K562 treated with DMSO at 1 percent for 4 hours (cell line): ENCODE measurements around the gene CCZ1. TPM values are rescaled to one million over a fixed set of nuclear protein-coding genes. Genes with fewer than 3 reads are reported as not detected.

Experiments used
- total RNA-seq: library from RNA; unstranded; fragments of 300-600 nt; gene quantifications from 2 replicates; pipeline ENCODE4 v1.2.3, GENCODE V29; 2022; ENCODE audit not compliant: insufficient read depth

CCZ1 gene
- total RNA-seq = 56.8 and 71.2 TPM in 2 replicates

DNA sequence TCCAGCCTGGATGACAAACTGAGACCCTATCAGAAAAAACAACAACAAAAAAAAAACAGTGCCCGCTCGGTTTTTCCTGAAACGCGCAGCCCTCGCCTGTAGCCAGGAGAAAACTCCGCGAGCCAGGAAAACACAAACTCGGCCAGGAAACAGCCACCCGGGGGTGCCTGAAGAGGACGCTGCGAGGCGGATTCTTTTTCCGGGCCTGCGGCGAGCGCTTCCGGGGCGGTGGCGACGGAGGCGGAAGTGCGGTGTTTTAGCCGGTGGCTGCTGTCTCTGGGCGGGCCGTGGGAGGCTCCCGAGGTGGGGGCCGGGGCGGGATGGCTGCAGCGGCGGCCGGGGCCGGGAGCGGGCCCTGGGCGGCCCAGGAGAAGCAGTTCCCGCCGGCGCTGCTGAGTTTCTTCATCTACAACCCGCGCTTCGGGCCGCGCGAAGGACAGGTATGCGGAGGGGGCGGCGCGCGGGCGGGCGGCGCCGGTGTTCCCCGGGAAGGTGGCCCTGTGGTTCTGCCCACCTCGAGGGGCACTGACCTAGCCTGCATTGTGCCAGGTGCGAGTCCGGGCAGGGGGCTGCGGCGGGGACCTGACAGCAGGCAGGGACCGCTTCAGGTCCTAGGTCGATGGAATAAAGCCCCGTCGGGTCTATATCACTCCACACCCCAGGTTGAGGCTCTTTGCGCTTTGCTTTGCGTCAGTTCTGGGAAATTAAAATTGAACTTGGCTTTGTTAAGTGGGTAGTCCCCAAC lies at the start of gene CCZ1:
CCZ1 (plus strand) TSS at position 254 of the 745 bp plus-strand sequence; CDS start at position 321, 67 bp downstream.

DNA sequence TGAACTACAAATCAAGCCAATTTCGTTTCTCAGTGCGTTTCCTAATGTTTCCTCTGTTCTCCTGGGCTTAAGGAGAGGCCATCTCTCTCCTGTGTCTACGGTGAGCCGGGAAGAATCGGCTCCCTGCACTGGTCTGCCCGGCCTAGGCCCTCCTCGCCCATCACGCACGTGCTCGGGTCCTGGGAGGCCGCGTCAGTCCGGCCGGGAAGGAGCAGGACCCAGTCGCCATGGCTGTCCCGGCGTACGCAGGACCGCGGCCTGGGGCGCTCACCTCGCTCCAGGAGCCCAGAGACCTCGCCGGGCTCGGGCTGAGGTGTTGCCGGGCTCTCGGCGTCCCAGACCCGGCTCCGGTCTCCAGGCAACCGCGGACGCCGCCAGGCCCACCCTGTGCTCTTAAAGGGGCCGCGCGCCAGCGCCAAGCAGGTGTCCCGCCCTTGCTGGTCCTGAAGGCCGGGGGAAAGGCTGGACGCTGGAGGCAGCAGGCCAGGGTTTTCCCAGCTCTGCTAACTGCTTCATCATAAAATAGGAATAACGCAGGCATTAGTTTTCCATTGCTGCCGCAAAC lies 71.9 kb downstream of the CCZ1 start, which contains the start of gene RSPH10B:
RSPH10B (minus strand) TSS at position 343 of the 565 bp plus-strand sequence. CDS start 3,573 bp downstream, outside the sequence.

Other genes starting within 250 kb of the CCZ1 start
- gene RNF216, start 117.1 kb upstream of the CCZ1 start, total RNA-seq = 14.3 and 21.3 TPM in 2 replicates
- gene OCM, start 17.9 kb upstream of the CCZ1 start, total RNA-seq = not detected in 2 replicates
- not detected in 2 replicates for gene RSPH10B, start 72.0 kb downstream of the CCZ1 start, total RNA-seq
- 8.4 and 8.8 TPM in 2 replicates for gene PMS2, start 110.3 kb downstream of the CCZ1 start, total RNA-seq
- 22.8 and 30.7 TPM in 2 replicates for gene AIMP2, start 110.5 kb downstream of the CCZ1 start, total RNA-seq
- 1.2 TPM in 1 of 2 replicates, not detected in the other for gene ANKRD61, start 132.6 kb downstream of the CCZ1 start, total RNA-seq
- 93.2 and 105 TPM in 2 replicates for gene EIF2AK1, start 160.4 kb downstream of the CCZ1 start, total RNA-seq
- 8.6 and 9.8 TPM in 2 replicates for gene USP42, start 206.2 kb downstream of the CCZ1 start, total RNA-seq